GM18870 (cell line): ENCODE results near the gene TENM4.

Experiments
- ATAC-seq: cut with Tn5 transposase; IDR thresholded peaks from one replicate; pipeline ENCODE4 v1.9.1; 2021; ENCODE audit warnings: moderate library complexity; ENCODE audit not compliant: unreplicated experiment

TENM4 gene

GRCh38 chr11:79440571-79441460 is at the start of gene TENM4:
TSS of gene TENM4 (minus strand) at chr11:79441030. CDS start at chr11:79069944, 371,086 bp downstream.
- no peak for ATAC-seq

GRCh38 chr11:79488286-79488685 is 47.5 kb upstream of the TENM4 start:
- no peak for ATAC-seq

GRCh38 chr11:79487412-79487811 is 46.6 kb upstream of the TENM4 start:
- ATAC-seq: no peak

- ATAC-seq: no peak
These were observed 45.6 kb upstream of the TENM4 start for GRCh38 chr11:79486242-79486984.

GRCh38 chr11:79485694-79486093 is 44.9 kb upstream of the TENM4 start:
- ATAC-seq: no peak

- ATAC-seq: no peak
These were observed 44.0 kb upstream of the TENM4 start for GRCh38 chr11:79484872-79485271.

GRCh38 chr11:79482800-79483199 is 42.0 kb upstream of the TENM4 start:
- ATAC-seq: peak; percentile 85

GRCh38 chr11:79481795-79482194 is 41.0 kb upstream of the TENM4 start:
- ATAC-seq: peak; percentile 51

GRCh38 chr11:79480864-79481263 is 40.0 kb upstream of the TENM4 start:
- no peak for ATAC-seq

GRCh38 chr11:79472819-79473529 is 32.1 kb upstream of the TENM4 start:
- no peak for ATAC-seq

- ATAC-seq: no peak
These were observed 30.4 kb upstream of the TENM4 start for GRCh38 chr11:79471071-79471844.

GRCh38 chr11:79470161-79470560 is 29.3 kb upstream of the TENM4 start:
- ATAC-seq: no peak

GRCh38 chr11:79467761-79468160 is 26.9 kb upstream of the TENM4 start:
- no peak for ATAC-seq

GRCh38 chr11:79466411-79466810 is 25.6 kb upstream of the TENM4 start:
- no peak for ATAC-seq

- no peak for ATAC-seq
These were observed 24.3 kb upstream of the TENM4 start for GRCh38 chr11:79465160-79465559.

- ATAC-seq: no peak
These were observed 21.1 kb upstream of the TENM4 start for GRCh38 chr11:79461666-79462645.

- ATAC-seq: peak; percentile 60
These were observed 20.3 kb upstream of the TENM4 start for GRCh38 chr11:79461144-79461543.

GRCh38 chr11:79458709-79459108 is 17.9 kb upstream of the TENM4 start:
- ATAC-seq: no peak

- no peak for ATAC-seq
These were observed 15.7 kb upstream of the TENM4 start for GRCh38 chr11:79456501-79456900.
